ENCODE measurements around the gene BCR.
A peak's percentile ranks its signal among the peaks of the same experiment; 100 is the strongest.
"Not testable (repeated sequence)": the region's sequence is repeated elsewhere in the genome, so short reads cannot be mapped to it uniquely, and the experiment has no call there.

BCR gene

GRCh38 chr22:23291806-23292452 is 111.6 kb downstream of the BCR start:
- DNase-seq = no peak

DNA sequence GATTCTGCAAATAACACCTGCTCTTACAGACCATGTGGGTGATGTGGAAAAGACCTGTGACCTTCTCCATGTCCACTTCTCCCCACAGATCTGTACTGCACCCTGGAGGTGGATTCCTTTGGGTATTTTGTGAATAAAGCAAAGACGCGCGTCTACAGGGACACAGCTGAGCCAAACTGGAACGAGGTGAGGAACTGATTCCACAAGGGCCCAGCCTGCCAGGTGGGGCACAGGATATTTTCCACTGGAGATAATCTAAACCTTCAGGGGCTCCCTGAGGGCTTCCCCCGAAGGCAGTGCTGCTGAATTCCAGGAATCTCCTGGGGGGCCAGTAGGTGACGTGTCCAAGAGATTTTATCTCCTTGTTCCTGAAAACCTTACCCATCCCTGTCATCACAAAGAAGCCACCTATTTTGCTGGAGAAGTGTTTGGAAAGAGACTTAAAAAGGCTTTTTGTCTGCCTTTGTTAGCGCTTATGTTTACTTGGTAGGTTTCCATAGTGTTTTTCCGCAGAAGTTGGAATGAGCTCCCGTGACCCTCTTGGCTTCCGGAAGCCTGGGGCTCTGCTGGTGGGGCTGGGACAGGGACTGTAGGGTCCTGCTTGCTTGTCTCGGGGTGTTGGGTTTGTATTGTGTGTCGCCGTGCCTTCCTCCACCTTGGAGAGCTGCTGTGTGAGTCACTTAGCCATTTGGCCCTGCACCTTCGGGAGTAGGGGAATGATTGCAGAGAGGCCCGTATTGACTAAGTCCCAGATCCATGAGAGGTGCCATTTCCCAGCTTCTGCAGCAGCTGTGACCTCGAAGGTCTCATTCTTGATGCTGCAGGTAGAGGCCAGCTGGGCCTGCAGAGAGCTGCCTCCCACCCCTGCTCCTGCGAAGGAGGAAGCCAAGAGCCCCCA is 112.4 kb downstream of the BCR start:
- no peak for DNase-seq

GRCh38 chr22:23293720-23294119 is 113.4 kb downstream of the BCR start:
- DNase-seq = no peak

DNA sequence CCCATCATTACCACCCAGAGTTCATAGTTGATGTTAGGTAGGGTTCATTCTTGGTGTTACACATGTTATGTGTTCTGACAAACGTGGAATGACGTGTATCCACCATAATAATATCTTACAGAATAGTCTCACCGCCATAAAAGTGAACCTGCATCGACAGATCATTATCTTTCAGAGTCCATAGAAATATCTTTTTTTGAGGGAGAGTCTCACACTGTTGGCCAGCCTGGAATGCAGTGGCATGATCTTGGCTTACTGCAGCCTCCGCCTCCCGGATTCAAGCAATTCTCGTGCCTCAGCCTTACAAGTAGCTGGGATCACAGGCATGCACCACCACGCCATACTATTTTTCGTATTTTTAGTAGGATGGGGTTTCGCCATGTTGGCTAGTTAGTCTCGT is 113.9 kb downstream of the BCR start:
- DNase-seq = no peak

DNA sequence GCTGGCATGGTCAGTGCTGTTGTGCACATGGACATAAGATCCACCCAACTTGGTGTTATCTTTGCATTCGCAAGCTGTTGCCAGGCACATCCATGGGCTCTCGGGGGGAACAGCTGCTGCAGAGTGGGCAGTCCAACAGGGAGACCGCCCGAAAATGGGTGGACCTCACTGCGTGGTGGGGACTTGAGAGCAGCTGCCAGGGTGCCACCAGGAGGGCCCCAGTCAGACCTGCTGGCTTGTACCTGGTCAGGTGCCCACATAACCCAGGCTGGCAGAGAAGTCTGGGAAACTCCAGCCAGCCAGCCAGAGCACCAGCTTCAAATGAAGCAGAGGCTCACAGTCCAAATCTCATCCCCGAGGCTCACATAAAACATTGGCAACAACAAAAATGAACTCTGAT is 120.2 kb downstream of the BCR start:
- no peak for DNase-seq

- DNase-seq = no peak
Observed at GRCh38 chr22:23301591-23301990, 121.3 kb downstream of the BCR start.

GRCh38 chr22:23302171-23303002 is 122.1 kb downstream of the BCR start:
- DNase-seq = no peak

DNA sequence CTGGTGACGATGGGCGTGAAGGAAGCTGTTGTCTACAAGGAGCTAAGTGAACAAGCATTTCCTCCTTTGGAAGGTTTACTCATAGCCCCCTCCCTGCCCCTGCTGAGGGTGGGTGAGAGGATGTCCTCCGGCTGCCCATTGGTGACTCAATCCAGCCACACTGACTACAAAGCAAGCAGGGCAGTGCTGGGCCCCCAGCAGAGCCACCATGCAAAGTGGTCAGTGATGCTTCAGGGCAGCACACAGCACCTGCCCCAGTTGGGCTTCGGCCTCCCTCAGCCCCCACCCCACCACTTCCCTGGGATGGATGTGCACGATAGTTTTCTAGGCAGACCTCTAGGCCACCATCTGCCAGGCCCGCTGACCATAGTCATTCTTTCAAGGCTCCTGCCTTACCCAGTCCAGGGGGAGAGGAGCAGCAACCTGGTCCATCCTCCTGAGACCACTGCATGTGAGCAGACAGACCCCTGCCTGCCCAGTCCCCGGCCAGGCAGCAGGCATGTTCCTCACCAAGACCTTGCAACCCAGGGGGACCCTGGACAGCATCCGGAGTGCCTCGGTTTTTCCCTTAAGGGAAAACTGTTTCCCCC is 125.1 kb downstream of the BCR start:
- no peak for DNase-seq

GRCh38 chr22:23305922-23306374 is 125.6 kb downstream of the BCR start:
- no peak for DNase-seq

DNA sequence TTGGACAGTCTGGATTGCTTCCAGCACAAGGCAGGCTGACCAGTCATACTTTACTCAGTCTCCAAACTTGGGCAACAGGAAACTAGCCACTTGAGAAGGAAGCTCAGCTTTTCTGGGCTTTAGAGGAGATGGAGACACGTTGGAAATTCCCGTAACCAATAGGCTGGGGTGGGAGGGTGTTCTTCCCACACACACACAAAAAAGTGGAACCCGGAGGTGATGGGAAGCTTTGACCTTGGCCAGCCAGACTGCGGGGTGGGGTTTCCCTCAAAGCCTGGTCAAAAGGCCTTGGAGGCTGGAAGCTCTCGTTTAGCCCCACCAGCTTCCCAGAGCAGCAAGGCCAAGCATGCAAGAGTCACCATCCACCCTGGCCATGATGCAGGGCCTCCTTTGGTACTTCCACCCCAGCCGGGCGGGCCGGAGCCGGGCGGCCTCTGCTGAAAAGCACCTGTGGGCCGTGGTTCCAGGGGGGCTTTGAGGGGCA is 126.2 kb downstream of the BCR start:
- no peak for DNase-seq

- no peak for DNase-seq
Observed at GRCh38 chr22:23306926-23307325, 126.6 kb downstream of the BCR start.

GRCh38 chr22:23307511-23307910 is 127.2 kb downstream of the BCR start:
- DNase-seq = not testable (repeated sequence)

DNA sequence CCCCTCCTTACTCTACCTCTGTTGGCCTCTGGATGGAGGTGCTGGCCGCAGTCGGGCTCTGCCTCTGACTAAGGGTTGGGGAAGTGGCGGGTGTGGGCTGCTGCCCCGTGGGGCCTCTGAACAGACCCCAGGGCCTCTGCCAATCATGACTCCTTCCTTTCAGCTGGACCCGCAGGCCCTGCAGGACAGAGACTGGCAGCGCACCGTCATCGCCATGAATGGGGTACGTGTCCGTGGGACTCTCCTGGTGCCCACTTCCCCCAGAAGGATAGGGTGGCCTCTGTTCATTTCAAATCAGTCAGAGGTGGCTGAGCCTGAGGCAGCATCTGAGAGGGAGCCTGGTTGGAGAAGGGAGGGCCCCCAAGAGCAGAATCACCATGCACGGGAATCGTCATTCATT is 129.0 kb downstream of the BCR start:
- not testable (repeated sequence) for DNase-seq

- not testable (repeated sequence) for DNase-seq
Observed at GRCh38 chr22:23310443-23311097, 130.3 kb downstream of the BCR start.

DNA sequence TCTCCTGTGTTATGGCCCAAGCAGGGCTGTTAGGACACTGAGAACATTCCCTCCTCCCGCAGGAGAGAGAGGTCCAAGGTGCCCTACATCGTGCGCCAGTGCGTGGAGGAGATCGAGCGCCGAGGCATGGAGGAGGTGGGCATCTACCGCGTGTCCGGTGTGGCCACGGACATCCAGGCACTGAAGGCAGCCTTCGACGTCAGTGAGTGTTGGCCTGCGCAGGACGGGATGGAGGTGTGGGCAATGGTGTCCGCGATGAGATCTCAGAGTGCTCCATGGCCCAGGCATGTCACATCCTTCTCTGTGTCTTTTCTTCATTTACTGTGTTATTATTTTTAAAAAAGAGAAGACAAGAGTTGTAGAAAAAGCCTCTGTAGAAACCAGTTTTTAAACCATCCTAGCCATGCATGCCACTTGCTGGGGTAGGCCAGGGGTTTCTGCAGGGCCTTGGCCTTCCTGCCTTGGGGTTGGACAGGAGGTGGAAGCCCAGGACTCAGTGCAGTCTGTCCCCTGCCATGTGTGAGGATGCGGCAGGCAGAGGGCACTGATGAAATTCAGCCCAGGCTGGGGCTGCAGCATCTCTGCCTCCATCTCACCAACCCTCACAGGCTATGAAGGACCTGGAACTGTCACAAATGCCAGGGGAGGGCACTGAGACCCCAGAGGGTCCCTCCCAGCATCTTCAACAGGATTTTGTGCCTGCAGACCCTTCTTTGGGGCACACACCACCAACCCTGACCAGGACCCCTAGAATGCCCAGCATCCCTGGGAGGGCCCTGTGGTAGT is 131.5 kb downstream of the BCR start:
- DNase-seq = not testable (repeated sequence)

DNA sequence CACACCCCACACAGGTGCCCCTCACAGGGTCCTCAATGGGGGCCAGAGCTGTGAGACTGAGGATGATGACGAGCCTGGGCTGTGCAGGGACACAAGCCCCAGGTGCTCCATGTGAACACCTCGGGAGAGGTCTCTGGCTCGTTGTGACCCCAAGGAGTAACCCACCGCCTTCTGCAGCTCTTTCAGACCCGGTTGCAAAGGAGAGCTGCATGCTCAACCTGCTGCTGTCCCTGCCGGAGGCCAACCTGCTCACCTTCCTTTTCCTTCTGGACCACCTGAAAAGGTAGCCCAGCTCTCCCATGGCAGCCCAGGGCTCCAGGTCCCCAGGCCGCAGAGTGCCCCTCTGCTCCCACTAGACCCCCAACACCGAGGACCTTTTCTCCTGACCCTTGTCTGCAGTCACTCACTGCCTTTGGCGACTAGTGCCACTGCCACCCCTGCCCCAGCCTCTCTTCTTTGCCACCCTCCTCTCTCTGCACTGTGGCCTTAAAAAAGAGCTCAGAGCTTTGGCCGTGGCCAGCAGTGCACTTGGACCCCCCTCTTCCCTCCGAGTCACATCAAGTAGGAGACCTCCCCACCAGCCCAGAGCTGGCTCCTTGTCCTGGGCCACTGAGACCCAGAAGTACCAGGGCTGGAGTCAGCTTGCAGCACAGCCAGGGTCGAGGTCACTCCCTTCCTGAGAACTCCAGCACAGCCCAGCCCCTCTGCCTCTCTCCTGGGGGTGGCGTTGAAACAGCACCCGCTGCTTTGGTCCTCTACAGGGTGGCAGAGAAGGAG is 133.7 kb downstream of the BCR start:
- no peak for DNase-seq

DNA sequence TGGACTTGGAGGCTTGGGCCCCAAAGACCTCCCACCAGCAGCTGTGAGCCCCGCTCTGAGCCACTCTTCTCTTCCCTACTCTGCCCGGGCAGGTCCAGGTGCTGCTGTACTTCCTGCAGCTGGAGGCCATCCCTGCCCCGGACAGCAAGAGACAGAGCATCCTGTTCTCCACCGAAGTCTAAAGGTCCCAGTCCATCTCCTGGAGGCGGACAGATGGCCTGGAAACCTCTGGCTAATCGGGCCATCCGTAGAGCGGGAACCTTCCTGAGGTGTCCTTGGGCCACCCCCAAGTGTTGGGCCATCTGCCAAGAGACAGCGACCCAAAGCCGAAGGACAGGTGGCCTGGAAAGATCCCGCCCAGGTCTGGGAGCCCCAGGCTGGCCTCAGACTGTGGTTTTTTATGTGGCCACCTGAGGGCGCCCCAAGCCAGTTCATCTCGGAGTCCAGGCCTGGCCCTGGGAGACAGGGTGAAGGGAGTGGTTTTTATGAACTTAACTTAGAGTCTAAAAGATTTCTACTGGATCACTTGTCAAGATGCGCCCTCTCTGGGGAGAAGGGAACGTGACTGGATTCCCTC is 135.1 kb downstream of the BCR start:
- DNase-seq = peak in 1 of 2 experiments; percentile 63

DNA sequence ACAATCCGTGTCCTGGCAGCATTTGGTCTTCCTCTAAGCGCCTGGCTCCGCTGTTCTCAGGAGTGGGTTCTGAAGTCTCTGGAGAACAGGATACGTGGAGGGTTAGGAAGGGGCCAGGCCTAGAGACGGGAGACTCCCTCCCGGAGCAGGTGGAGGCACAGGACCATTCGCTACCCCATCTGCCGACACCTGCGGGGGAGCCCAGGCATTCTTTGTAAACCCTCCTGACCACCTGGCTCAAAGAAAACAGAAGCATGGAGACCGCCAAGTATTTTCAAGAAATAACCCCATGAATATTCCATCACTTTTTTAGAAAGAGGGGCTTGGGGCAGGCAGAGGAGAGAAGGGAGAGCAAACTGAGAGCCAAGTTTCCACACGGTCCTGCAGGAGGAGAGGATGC is 136.3 kb downstream of the BCR start:
- DNase-seq = not testable (repeated sequence)

GRCh38 chr22:23318316-23318715 is 138.0 kb downstream of the BCR start:
- DNase-seq = not testable (repeated sequence)

- not testable (repeated sequence) for DNase-seq
Observed at GRCh38 chr22:23322497-23323080, 142.3 kb downstream of the BCR start.
